GM19438 (cell line): ENCODE data around the gene NRXN2.
A peak's percentile ranks its signal among the peaks of the same experiment; 100 is the strongest.

ENCODE experiments used
- ATAC-seq: cut with Tn5 transposase; IDR thresholded peaks from one replicate; pipeline ENCODE4 v1.9.1; 2021; ENCODE audit warnings: low read depth; ENCODE audit not compliant: unreplicated experiment

Gene NRXN2

DNA sequence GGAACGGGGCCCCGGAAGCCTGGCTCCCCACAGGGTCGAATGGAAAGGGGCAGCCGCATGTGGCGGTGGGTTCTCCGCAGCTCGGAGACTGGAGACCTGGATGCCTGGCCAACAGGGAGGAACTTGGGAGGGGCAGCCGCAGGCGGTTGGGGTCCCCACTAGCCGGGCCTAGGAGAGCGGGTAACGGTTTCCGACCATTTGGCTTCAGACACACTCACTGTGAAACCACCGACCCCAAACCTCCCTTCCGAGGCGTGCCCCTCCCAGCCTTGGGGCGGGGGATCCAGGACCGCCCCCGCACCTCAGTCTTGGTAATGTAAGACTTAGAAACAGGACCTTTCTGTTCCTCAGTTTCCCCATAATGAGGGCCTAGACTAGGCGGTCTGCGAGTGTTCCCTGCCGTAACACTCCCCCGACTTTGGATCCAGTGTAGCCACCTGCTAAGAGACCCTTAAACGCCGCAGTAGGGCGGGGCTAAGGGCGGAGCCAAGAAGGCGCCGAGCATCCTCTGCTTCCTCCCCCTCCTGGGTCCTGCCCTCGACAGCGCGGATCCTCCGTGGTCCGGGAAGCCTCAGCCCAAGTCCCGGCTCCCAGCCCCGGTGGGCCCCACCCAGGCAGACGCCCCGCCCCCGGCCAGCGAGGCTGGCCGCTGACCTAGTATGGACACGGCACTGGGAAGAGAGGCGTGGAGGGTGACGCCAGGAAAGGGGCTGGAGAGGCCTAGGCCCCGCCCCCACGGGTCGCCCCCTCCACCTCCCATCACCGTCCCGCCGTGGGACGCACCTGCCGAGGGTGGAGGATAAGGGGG is 22.7 kb upstream of the NRXN2 start:
- peak; percentile 42 for ATAC-seq

- peak; percentile 18 for ATAC-seq
Measured at GRCh38 chr11:64745189-64745520, 22.2 kb upstream of the NRXN2 start.

DNA sequence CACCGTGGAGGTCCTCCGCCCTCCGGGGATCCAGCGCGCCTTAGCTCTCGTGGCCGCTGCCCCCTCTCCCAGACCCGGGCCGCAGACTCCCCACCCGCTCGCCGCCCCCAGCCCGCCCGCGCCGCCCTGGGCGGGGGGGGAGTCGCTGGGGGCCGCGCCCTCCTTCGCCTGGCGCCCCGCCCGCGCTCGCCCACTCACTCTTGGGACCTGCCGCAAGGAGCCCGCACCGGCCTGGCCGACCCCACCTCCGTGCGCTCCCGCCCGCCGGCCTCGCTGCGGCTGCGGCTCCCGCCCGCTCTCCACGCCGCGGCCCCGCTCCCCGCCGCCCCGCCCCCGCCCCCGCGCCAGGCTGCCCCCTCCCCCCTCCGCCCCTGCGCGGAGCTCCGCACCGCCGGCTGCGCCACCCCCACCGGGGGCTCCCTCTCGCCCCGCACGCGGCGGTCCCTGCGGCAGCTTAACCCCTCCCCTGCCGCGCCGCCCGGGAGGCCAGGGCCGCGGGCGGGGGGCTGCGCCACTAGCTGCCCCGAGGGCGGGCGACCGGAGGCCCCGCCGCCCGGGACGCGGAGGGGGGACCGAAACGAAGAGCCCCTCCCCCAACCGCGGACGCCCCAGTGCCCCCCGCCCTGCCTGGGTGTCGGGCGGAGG is 21.7 kb upstream of the NRXN2 start:
- no peak for ATAC-seq

GRCh38 chr11:64743591-64744543 is 20.9 kb upstream of the NRXN2 start, which contains the start of gene RASGRP2:
Gene RASGRP2, minus strand, starts transcription at chr11:64744142. Its CDS starts 1,276 bp downstream, at chr11:64742866.
- no peak for ATAC-seq

GRCh38 chr11:64742889-64743590 is 20.0 kb upstream of the NRXN2 start:
- ATAC-seq = no peak

DNA sequence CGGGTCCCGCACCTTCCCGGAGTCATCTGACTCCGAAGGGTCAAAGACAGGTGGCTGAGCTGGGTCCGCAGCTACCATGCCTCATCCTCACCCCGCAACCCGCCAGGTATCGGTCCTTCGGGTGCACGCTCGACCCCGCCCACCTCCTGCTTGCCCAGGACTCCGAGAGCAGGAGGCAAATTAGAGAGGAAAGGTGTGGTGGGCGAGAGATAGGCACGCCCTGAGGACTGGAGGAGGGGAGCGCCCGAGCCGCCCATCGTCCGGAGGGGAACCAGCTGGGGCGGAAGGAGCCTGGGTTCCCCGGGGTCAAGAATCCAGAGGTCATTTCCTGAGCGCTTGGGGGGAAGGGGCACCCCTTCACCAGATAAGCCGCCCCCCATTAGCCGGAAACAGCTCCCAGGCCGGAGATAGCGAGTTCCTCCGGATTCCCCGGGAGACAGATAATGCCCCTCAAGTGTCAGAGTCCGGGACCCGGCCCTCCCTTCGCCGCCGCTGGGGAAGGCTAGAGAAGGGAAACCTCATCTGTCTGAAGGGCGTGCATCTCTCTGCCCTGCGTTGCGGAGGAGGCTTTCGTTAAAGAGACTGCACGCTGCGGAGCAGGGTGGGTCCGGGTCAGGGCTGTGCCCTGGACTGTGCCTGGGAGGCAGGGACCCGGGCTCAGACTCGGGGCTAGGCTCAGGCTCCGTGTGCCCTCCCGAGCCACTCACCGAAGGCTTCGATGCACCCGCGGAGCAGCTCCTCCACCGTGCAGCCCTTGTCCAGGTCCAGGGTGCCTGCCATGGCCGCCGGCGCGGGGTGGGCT is 19.3 kb upstream of the NRXN2 start:
- no peak for ATAC-seq

- no peak for ATAC-seq
Measured at GRCh38 chr11:64741375-64742086, 18.5 kb upstream of the NRXN2 start.

GRCh38 chr11:64739871-64740270 is 16.9 kb upstream of the NRXN2 start:
- ATAC-seq = no peak

- ATAC-seq = no peak
Measured at GRCh38 chr11:64736654-64737053, 13.7 kb upstream of the NRXN2 start.

- ATAC-seq = no peak
Measured at GRCh38 chr11:64735725-64736259, 12.8 kb upstream of the NRXN2 start.

DNA sequence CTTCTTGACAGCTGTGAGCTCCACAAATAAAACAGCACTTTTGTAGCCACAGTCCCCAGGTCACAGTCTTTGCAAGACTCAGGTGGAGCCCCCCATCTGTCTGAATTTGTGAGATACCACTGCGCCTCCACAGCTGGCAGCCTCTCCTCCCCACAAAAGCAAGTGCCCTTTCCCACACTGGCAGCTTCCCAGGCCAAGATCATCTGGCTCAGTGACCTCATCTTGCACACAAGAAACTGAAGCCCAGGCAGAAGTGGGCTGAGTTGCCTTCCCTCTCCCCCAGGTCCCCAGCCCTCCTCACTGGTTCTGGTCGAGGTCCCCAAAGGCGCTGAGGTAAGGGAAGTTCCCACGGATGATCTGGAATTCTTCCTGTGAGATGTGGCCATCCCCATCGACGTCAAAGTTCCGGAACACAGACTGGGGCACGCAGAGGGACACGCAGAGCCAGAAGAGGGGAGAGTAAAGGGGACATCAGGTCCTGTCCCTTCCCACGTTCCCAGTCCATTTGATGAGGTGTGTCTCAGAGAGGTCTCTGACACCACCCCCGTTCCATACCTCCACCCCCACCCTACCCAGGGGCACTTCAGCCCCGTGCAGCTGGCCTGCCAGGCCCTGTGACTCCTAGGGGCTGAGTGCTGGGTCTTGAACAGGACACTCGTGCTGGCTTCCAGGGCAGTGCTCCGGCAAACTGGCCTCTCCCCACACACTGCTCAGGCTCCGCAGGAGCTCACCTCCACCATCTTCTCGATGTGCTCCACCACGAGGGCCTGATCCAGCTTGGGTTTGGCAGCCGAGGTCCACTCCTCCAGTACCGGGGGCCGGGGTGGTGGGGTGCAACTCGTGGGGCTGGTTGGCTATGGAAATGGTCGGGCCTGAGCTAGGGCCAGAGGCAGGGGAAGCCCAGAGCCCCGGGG is 12.1 kb upstream of the NRXN2 start:
- no peak for ATAC-seq

- no peak for ATAC-seq
Measured at GRCh38 chr11:64731601-64732000, 8.6 kb upstream of the NRXN2 start.

GRCh38 chr11:64729851-64730382 is 6.9 kb upstream of the NRXN2 start:
- no peak for ATAC-seq

DNA sequence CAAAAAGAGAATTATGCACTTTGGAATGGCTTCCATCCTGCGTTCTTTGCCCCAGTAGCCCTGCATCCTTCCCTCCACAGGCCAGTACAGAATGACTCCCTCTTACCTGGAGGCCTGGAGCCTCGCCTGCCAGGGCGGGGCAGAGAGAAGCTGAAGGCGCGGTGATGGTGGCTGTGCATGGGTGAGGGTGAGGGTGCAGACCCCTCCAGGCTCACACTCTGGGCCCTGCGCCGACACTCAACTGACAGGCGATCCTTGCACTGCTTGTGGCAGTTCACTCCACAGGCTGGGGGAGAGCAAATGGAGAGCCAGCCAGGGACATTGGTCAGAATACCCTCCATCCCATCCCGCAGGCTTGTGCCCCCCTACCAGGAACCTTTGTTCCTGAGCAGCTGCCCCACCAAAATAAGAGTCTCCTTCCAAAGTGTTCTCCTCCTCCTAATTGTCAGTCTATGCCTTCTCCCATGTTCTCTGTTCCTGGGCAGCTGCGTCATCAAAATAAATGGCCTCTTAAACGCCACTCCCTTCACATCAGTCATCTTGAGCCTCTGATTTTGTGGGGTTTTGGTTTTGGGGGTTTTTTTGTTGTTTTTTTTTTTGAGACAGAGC is 5.9 kb upstream of the NRXN2 start:
- no peak for ATAC-seq

DNA sequence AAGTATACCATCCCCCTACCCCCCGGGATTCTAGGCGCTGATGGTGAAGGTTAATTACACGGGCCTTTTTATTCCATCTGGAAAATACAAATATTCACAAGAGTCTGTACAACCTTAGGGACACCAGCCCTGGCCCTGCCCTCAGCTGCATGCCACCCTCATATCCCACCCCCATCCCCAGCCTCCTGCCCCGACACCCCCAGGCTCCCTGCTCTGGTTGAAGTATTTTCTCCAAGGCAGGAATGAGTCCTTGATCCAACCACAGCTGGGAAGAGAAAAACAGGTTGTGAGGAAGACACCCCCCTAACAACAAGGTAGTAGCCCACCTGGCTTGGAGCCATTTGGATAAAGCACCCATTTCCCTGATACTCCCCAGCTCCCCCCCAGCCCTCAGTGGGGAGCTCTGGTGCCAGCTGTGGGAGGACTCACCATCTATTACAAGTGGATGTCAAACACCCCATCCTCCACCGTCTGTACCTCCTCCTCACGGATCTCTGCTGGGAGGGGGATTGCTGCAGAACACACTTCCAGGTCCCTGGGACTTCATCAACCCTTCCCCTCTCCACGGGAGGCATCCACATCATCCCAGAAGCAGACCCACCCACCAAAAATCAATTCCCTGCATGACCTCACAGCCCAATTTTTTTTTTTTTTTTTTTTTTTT is 4.0 kb upstream of the NRXN2 start:
- no peak for ATAC-seq

- ATAC-seq = no peak
Measured at GRCh38 chr11:64726211-64726641, 3.2 kb upstream of the NRXN2 start.
